Testis (tissue), 3 donors: ENCODE measurements around the gene KCNAB1. TPM values are rescaled to one million over a fixed set of nuclear protein-coding genes. Genes with fewer than 3 reads are reported as not detected.

ENCODE experiments used
- DNase-seq: peaks from one replicate; pipeline ENCODE4 v3.0.0-alpha.2; 2019
- H3K27ac ChIP-seq, 2 donors: fragments of 200-600 bp; sonication (generic); one replicate each; pipeline ENCODE4 v1.5.1; 2019
- H3K27me3 ChIP-seq: fragments of 200-600 bp; sonication (generic); one replicate; pipeline ENCODE4 v1.5.1; 2019
- H3K36me3 ChIP-seq: fragments of 200-600 bp; sonication (generic); one replicate; pipeline ENCODE4 v1.5.1; 2017; ENCODE audit warnings: low read depth; ENCODE audit errors: missing control alignments
- H3K4me1 ChIP-seq: fragments of 200-600 bp; sonication (generic); one replicate; pipeline ENCODE4 v1.5.1; 2019
- H3K4me3 ChIP-seq, 2 donors: fragments of 200-600 bp; sonication (generic); one replicate each; pipeline ENCODE4 v1.5.1; 2017 to 2019
- H3K9me3 ChIP-seq: fragments of 200-600 bp; sonication (generic); one replicate; pipeline ENCODE4 v1.5.1; 2017
- CTCF ChIP-seq, 3 experiments: fragments of 450-650 bp in 2 of 3; fragments of 200-600 bp in 1 of 3; sonication (generic) in 1 of 3; IDR thresholded peaks; one replicate each; pipeline ENCODE4 v1.5.1; 2016 to 2019; ENCODE audit warnings: antibody characterized with exemption in 3 of 3, mild to moderate bottlenecking in 2 of 3, moderate library complexity in 1 of 3
- POLR2A ChIP-seq: fragments of 450-650 bp; IDR thresholded peaks from one replicate; pipeline ENCODE4 v1.6.1; 2017; ENCODE audit warnings: antibody characterized with exemption, mild to moderate bottlenecking, moderate library complexity
- WGBS, 2 donors: methylation state at CpG; one replicate each; pipeline ENCODE4 v1.1.5; 2018; 5-methylcytosine and 5-hydroxymethylcytosine counted together
- intact Hi-C: fragments of 100-400 bp; cut with DNase I; formaldehyde crosslinking; loops from one replicate; pipeline ENCODE4 v1.15.1; 2023; ENCODE audit warnings: low total_unique reads
- polyA plus RNA-seq: library from polyadenylated mRNA; stranded (reverse); fragments of 350-450 nt; fragmentation: Illumina TruSeq; extraction: RNeasy Lipid Tissue Mini Kit (QIAGEN cat#74804); gene quantifications from one replicate; pipeline ENCODE4 v1.2.3, GENCODE V29; 2014; ENCODE audit warnings: low read depth, low replicate concordance; ENCODE audit not compliant: insufficient read depth
- total RNA-seq, 2 donors: library from RNA; depleted of rRNA; stranded (reverse); fragments of >200 nt; gene quantifications; one replicate each; pipeline ENCODE4 v1.2.3, GENCODE V29; 2016

Gene KCNAB1
- total and polyA plus RNA-seq, 3 donors from 2014 or later, result 3.8 to 8.9 (median 5.7) TPM

GRCh38 chr3:156140001-156140595, 19.7 kb downstream of the KCNAB1 start:
- Histone ChIP-seq H3K4me3 (no peak overlapping the region), H3K4me1 (no peaks in the 10 kb centered on the region), H3K27ac (no peak overlapping the region), H3K27me3 (no peaks in the 10 kb centered on the region), H3K9me3 (no peaks in the 10 kb centered on the region), H3K36me3 (no peaks in the 10 kb centered on the region)
- TF ChIP-seq POLR2A (no peak), CTCF (IDR thresholded peaks at IDR 0.05) (no peak)
- intact Hi-C loops, result no loop called here
- DNase-seq, result no peak
- WGBS, 2 donors, result 74 to 77% methylated on average over 3 of the region's 3 CpGs

GRCh38 chr3:156142702-156143101, 22.3 kb downstream of the KCNAB1 start:
- no peak overlapping the region for H3K4me3 ChIP-seq
- WGBS, 2 donors, result 67 to 81% methylated on average over 2 of the region's 2 CpGs
- no peaks in the 10 kb centered on the region for H3K36me3 ChIP-seq
- H3K27me3 ChIP-seq, result no peaks in the 10 kb centered on the region
- no peak overlapping the region for H3K27ac ChIP-seq
- H3K4me1 ChIP-seq, result no peaks in the 10 kb centered on the region
- H3K9me3 ChIP-seq, result no peaks in the 10 kb centered on the region
- intact Hi-C loops, result no loop called here
- no peak for TF ChIP-seq POLR2A
- no peak for TF ChIP-seq CTCF (IDR thresholded peaks at IDR 0.05)
- DNase-seq, result no peak

- intact Hi-C loops, result no loop called here
- no peak for DNase-seq
- Histone ChIP-seq H3K36me3 (no peaks in the 10 kb centered on the region), H3K27me3 (no peaks in the 10 kb centered on the region), H3K4me3 (no peak overlapping the region), H3K9me3 (no peaks in the 10 kb centered on the region), H3K27ac (no peak overlapping the region), H3K4me1 (no peaks in the 10 kb centered on the region)
- TF ChIP-seq CTCF (IDR thresholded peaks at IDR 0.05) (no peak), POLR2A (no peak)
- 94 to 95% methylated on average over 8 of the region's 8 CpGs for WGBS, 2 donors
These were observed 22.8 kb downstream of the KCNAB1 start for GRCh38 chr3:156143136-156143535.

GRCh38 chr3:156144060-156144459, 23.7 kb downstream of the KCNAB1 start:
- 64% methylated on average over 2 of the region's 2 CpGs for WGBS, 2 donors
- H3K4me1 ChIP-seq, result peaks cover 7% of the 10 kb centered on the region
- intact Hi-C loops, result no loop called here
- H3K27me3 ChIP-seq, result no peaks in the 10 kb centered on the region
- TF ChIP-seq POLR2A, result no peak
- no peak for TF ChIP-seq CTCF (IDR thresholded peaks at IDR 0.05)
- H3K27ac ChIP-seq, result no peak overlapping the region
- H3K4me3 ChIP-seq, result no peak overlapping the region
- H3K36me3 ChIP-seq, result no peaks in the 10 kb centered on the region
- no peak for DNase-seq
- H3K9me3 ChIP-seq, result no peaks in the 10 kb centered on the region

GRCh38 chr3:156145866-156146265, 25.5 kb downstream of the KCNAB1 start:
- Histone ChIP-seq H3K9me3 (no peaks in the 10 kb centered on the region), H3K27me3 (no peaks in the 10 kb centered on the region), H3K4me3 (no peak overlapping the region), H3K4me1 (peaks cover 19% of the 10 kb centered on the region), H3K27ac (no peak overlapping the region), H3K36me3 (no peaks in the 10 kb centered on the region)
- intact Hi-C loops, result no loop called here
- no peak for TF ChIP-seq CTCF (IDR thresholded peaks at IDR 0.05)
- TF ChIP-seq POLR2A, result no peak
- DNase-seq, result no peak
- WGBS, 2 donors, result 66 to 69% methylated on average over 4 of the region's 4 CpGs
